Measurements from ENCODE around the gene PUS10. TPM values are rescaled to one million over a fixed set of nuclear protein-coding genes. Genes with fewer than 3 reads are reported as not detected.

PUS10 gene
- total RNA-seq, 4 donors from 2014 or later, result 11.6 to 33.5 (median 23.1) TPM

DNA sequence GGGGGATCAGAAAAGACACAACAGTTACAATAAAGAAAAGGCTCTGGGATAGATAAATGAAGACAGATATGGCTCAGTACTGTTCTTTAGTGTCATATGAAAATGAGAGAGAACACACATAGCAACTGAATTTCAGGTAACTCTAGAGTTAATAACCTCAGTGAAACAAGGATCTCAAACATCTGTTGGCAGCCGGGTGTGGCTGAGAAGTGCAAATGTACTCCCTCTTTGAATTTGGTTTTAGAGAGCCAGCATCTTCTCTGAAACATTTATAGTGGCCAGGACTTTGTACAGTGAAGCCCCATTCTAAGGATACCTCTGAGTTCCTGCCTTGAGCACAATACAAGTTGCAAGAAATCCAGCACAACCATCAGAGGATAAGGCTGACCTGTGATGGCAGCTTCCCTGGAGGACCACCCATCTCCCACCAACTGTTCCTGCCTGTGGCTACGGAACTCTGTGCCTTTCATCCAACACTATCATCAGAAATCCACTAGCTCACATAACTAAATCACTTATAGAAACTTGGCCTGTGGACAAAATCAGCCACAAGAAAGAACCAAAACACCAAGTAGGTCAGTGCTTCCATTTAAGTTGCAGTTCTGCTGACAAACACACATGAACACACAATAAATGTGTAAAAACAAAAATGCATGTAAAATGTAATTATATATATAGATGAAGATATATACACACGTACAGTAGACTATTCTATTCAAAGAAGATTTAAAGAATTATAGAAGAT lies 37.8 kb downstream of the PUS10 start:
- DNase-seq, result no peak

DNA sequence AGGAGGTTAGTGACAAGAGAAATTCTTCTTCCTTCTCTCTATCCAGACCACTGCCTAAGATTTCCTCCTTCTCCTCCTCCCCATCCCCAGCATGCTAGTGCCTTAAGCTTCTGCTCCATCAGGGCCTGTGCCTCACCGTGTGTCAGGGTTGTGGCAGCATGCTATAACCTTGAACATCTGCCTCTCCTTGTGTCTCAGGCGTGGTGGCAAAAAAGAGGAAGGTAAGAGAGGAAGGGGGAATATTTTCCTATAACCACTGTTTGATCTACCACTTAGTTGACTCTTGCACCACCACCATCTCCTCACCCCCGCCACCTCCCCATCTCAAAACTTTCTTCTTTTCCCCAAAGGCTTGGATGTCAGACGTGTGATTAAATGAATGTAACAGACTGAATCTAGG lies 38.8 kb downstream of the PUS10 start:
- no peaks in the 10 kb centered on the region for H3K36me3 ChIP-seq
- TF ChIP-seq POLR2A (IDR thresholded peaks at IDR 0.05), result no peak
- TF ChIP-seq, protein P1, sequence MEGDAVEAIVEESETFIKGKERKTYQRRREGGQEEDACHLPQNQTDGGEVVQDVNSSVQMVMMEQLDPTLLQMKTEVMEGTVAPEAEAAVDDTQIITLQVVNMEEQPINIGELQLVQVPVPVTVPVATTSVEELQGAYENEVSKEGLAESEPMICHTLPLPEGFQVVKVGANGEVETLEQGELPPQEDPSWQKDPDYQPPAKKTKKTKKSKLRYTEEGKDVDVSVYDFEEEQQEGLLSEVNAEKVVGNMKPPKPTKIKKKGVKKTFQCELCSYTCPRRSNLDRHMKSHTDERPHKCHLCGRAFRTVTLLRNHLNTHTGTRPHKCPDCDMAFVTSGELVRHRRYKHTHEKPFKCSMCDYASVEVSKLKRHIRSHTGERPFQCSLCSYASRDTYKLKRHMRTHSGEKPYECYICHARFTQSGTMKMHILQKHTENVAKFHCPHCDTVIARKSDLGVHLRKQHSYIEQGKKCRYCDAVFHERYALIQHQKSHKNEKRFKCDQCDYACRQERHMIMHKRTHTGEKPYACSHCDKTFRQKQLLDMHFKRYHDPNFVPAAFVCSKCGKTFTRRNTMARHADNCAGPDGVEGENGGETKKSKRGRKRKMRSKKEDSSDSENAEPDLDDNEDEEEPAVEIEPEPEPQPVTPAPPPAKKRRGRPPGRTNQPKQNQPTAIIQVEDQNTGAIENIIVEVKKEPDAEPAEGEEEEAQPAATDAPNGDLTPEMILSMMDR (IDR thresholded peaks at IDR 0.05), result no peak
- DNase-seq, result no peak
- no peak overlapping the region for H3K27ac ChIP-seq
- no peaks in the 10 kb centered on the region for H3K27me3 ChIP-seq
- H3K9me3 ChIP-seq, result no peaks in the 10 kb centered on the region
- H3K4me1 ChIP-seq, result no peaks in the 10 kb centered on the region
- H3K4me3 ChIP-seq, result no peak overlapping the region

More for the DNA sequence above, 37.8 kb downstream of the PUS10 start:
- Histone ChIP-seq H3K36me3 (no peaks in the 10 kb centered on the region), H3K27me3 (no peaks in the 10 kb centered on the region), H3K9me3 (no peaks in the 10 kb centered on the region), H3K4me1 (no peaks in the 10 kb centered on the region), H3K27ac (no peak overlapping the region), H3K4me3 (no peak overlapping the region)
- no peak for TF ChIP-seq POLR2A (IDR thresholded peaks at IDR 0.05)
- TF ChIP-seq, protein P1 (IDR thresholded peaks at IDR 0.05), result no peak

DNA sequence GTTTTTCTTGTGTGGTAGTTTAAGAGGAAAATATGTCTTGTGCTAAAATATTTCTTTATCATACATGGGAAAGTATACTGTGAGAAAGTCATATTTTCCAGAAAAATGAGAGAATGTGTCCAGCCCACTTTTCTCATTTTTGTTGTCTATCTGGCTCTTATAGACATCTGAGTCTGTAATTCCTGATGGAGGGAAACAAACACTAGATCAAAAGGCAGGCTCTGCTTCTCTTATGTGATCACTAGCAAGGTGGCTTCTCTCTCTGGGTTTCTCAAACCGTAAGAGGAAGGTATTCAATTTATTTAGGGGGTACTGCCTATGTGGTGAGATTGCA lies 40.5 kb downstream of the PUS10 start:
- no peaks in the 10 kb centered on the region for H3K27me3 ChIP-seq
- peaks cover 0 to 3% (median 0%) of the 10 kb centered on the region in 4 donors for H3K4me1 ChIP-seq
- no peak for DNase-seq
- no peaks in the 10 kb centered on the region for H3K9me3 ChIP-seq
- H3K4me3 ChIP-seq, result no peak overlapping the region
- H3K36me3 ChIP-seq, result no peaks in the 10 kb centered on the region
- TF ChIP-seq, protein P1 (IDR thresholded peaks at IDR 0.05), result no peak
- TF ChIP-seq POLR2A (IDR thresholded peaks at IDR 0.05), result no peak
- no peak overlapping the region for H3K27ac ChIP-seq

DNA sequence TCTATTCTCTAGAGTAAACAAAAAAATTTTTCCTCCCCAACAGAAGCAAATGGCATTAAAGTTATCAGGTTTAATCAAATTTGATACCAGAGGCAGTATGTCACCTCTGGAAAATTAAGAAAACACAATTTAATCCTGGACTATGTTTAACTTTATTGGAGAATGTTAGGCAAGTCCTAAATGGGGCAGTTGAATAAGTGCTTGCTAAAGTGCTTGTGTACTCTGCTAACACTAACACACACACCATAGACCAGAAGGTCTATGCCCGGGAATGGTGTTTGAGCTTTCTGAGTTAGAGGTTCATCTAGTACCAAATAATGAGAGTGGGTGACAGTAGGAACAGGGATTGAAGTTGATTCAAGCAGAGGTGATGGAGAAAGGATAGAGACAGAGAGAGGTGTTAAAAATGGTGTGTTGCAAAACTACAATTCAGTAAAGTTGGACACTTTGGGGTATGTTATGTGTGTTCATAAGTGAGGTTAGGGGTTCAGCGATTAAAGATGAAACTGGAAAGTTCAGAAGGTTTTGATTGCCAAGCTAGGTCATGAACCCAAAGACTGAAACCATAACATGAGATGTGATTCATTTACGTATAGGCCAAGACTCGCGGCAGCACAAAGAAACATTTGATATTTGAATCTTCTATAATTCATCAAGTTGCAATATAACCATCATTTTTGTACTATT lies 41.0 kb downstream of the PUS10 start:
- H3K4me1 ChIP-seq, result peaks cover 0 to 3% (median 0%) of the 10 kb centered on the region in 4 donors
- H3K9me3 ChIP-seq, result no peaks in the 10 kb centered on the region
- H3K27me3 ChIP-seq, result no peaks in the 10 kb centered on the region
- no peak overlapping the region for H3K27ac ChIP-seq
- no peak for DNase-seq
- H3K36me3 ChIP-seq, result no peaks in the 10 kb centered on the region
- no peak overlapping the region for H3K4me3 ChIP-seq
- TF ChIP-seq, protein P1 (IDR thresholded peaks at IDR 0.05), result no peak
- TF ChIP-seq POLR2A (IDR thresholded peaks at IDR 0.05), result no peak

DNA sequence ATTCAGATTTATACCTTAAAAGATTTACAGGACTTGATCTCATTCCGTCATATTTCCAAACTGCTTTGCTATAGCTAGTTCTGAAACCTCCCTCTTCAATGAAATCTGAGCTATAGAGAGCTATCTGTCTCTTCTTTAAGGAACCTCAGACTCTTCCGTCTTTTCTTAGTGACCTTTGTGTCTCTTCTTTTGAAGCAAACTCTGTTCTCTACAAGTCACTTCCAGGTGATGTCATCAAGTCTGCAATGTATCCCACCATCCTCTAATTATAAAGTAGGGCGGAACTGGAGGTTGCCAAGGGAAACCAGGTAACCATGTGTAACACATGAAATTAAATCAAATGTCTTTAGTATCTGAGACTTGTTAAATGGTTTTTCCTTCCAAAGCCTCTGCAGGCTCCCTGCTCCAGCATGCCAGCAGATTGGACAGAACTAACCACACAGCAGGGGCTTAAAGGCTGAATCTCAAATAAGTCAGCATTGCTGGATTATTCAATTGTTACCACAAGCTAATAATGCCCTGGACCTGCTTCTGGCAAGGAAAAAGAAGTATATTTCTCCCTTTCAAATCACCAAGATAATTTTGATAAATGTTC lies 41.7 kb downstream of the PUS10 start:
- no peak for TF ChIP-seq POLR2A (IDR thresholded peaks at IDR 0.05)
- TF ChIP-seq, protein P1 (IDR thresholded peaks at IDR 0.05), result no peak
- H3K4me1 ChIP-seq, result peaks cover 0 to 3% (median 0%) of the 10 kb centered on the region in 4 donors
- no peak overlapping the region for H3K4me3 ChIP-seq
- no peaks in the 10 kb centered on the region for H3K9me3 ChIP-seq
- DNase-seq, result no peak
- no peaks in the 10 kb centered on the region for H3K27me3 ChIP-seq
- H3K27ac ChIP-seq, result no peak overlapping the region
- no peaks in the 10 kb centered on the region for H3K36me3 ChIP-seq

Data from Peyer's patch (tissue), 4 donors.